A673 (cell line): ENCODE data around the gene TBPL1. TPM values are rescaled to one million over a fixed set of nuclear protein-coding genes. Genes with fewer than 3 reads are reported as not detected.

ENCODE experiments used
- BruUV-seq: library from RNA; stranded (reverse); fragments of 400-500 nt; replicated peaks from 2 replicates; lab custom pipeline; 2021; lab: Mats Ljungman, UMichigan
- CTCF ChIA-PET: fragments of 300-600 bp; sonication (Branson Sonifier 250); formaldehyde crosslinking; loops from one replicate; lab custom pipeline; 2022; ENCODE audit warnings: antibody characterized with exemption; lab: Charles Lee
- POLR2A ChIA-PET: fragments of 300-600 bp; sonication (Branson Sonifier 250); formaldehyde crosslinking; loops from one replicate; lab custom pipeline; 2022; ENCODE audit warnings: antibody characterized with exemption; ENCODE audit not compliant: low non-redundant PET; lab: Charles Lee
- DNase-seq: peaks from one replicate; pipeline ENCODE4 v3.0.0-alpha.2; 2015; ENCODE audit warnings: low spot score
- H3K27ac ChIP-seq: fragments of 200-600 bp; sonication (generic); 2 replicates; pipeline ENCODE4 v1.5.1; 2016; ENCODE audit warnings: mixed run types, low read depth, mild to moderate bottlenecking, mixed read lengths, antibody characterized with exemption, low read length; ENCODE audit not compliant: poor library complexity, severe bottlenecking
- H3K27me3 ChIP-seq: fragments of 200-600 bp; sonication (generic); replicated peaks from 2 replicates; pipeline ENCODE4 v1.6.1; 2017; ENCODE audit warnings: mixed run types, low read depth, mild to moderate bottlenecking, mixed read lengths, antibody characterized with exemption, low read length; ENCODE audit not compliant: insufficient read depth, poor library complexity
- H3K36me3 ChIP-seq: fragments of 200-600 bp; sonication (generic); 2 replicates; pipeline ENCODE4 v1.6.1; 2016; ENCODE audit warnings: mixed run types, mild to moderate bottlenecking, mixed read lengths, antibody characterized with exemption, low read length; ENCODE audit not compliant: insufficient read depth, poor library complexity, severe bottlenecking
- H3K4me1 ChIP-seq: fragments of 200-600 bp; sonication (generic); 2 replicates; pipeline ENCODE4 v1.6.1; 2017; ENCODE audit warnings: mixed run types, mild to moderate bottlenecking, mixed read lengths, antibody characterized with exemption, low read length; ENCODE audit not compliant: insufficient read depth, poor library complexity, severe bottlenecking
- H3K4me3 ChIP-seq: fragments of 200-600 bp; sonication (generic); 2 replicates; pipeline ENCODE4 v1.5.1; 2016; ENCODE audit warnings: low read depth, mixed run types, mild to moderate bottlenecking, mixed read lengths, low read length; ENCODE audit not compliant: poor library complexity, severe bottlenecking
- H3K9me3 ChIP-seq: fragments of 200-600 bp; sonication (generic); 2 replicates; pipeline ENCODE4 v1.6.1; 2016; ENCODE audit warnings: mixed run types, low read depth, mild to moderate bottlenecking, mixed read lengths, antibody characterized with exemption, low read length; ENCODE audit not compliant: poor library complexity, severe bottlenecking
- EZH2 ChIP-seq: fragments of 200-600 bp; sonication (generic); IDR thresholded peaks from 2 replicates; pipeline ENCODE4 v1.6.1; 2017; ENCODE audit warnings: borderline replicate concordance, low read depth, mild to moderate bottlenecking, mixed read lengths, antibody characterized with exemption, low read length; ENCODE audit not compliant: poor library complexity, severe bottlenecking
- intact Hi-C: fragments of 100-400 bp; cut with micrococcal nuclease; formaldehyde crosslinking; loops from one replicate; pipeline ENCODE4 v1.10.0; 2022; ENCODE audit not compliant: unreplicated experiment
- total RNA-seq: library from RNA; stranded (reverse); gene quantifications from 2 replicates; pipeline ENCODE4 v1.2.3, GENCODE V29; 2021
- TF ChIP-seq, protein P1 (sequence below): fragments of 300-800, 200-600 bp; sonication (generic); conservative IDR thresholded peaks from 2 replicates; pipeline ENCODE4 v1.5.1; 2017; ENCODE audit warnings: low read depth, mild to moderate bottlenecking, antibody characterized with exemption, low read length, moderate library complexity, mixed read lengths

The TBPL1 gene
- total RNA-seq, 1 experiment from 2014 or later, result 46.3 TPM

- no peaks in the 10 kb centered on the region for H3K4me1 ChIP-seq
- no TSS peak for BruUV-seq
- no peaks in the 10 kb centered on the region for H3K9me3 ChIP-seq
- H3K27me3 ChIP-seq, result no peaks in the 10 kb centered on the region
- H3K4me3 ChIP-seq, result no peak overlapping the region
- no peaks in the 10 kb centered on the region for H3K36me3 ChIP-seq
- CTCF ChIA-PET, result no interaction called here
- no peak overlapping the region for H3K27ac ChIP-seq
- TF ChIP-seq, protein P1, sequence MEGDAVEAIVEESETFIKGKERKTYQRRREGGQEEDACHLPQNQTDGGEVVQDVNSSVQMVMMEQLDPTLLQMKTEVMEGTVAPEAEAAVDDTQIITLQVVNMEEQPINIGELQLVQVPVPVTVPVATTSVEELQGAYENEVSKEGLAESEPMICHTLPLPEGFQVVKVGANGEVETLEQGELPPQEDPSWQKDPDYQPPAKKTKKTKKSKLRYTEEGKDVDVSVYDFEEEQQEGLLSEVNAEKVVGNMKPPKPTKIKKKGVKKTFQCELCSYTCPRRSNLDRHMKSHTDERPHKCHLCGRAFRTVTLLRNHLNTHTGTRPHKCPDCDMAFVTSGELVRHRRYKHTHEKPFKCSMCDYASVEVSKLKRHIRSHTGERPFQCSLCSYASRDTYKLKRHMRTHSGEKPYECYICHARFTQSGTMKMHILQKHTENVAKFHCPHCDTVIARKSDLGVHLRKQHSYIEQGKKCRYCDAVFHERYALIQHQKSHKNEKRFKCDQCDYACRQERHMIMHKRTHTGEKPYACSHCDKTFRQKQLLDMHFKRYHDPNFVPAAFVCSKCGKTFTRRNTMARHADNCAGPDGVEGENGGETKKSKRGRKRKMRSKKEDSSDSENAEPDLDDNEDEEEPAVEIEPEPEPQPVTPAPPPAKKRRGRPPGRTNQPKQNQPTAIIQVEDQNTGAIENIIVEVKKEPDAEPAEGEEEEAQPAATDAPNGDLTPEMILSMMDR, result no peak
- no peak for TF ChIP-seq EZH2
- intact Hi-C loops, result no loop called here
- no peak for DNase-seq
- POLR2A ChIA-PET, result no interaction called here
These were observed 67.0 kb downstream of the TBPL1 start for GRCh38 chr6:134020071-134020470.

DNA sequence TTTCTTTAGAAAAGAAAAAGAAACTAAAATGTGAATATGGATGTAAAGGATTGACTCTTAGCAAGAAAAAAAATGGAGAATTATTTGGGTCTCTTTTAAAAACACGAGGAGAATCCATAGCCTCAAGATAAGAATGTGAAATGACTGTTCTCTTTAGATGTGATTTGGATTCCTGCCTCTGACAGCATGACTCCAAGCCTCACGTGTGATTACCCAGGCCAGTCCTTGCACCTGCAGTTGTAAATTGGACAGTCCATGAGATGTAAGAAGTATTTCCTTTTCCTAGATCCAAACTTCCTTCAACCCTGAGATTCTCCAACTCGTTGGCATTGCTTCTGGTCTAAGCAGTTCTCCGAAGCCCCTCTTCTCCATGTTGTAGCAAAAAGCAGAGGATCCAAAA lies 67.5 kb downstream of the TBPL1 start:
- no peaks in the 10 kb centered on the region for H3K9me3 ChIP-seq
- no peak overlapping the region for H3K27ac ChIP-seq
- H3K4me1 ChIP-seq, result no peaks in the 10 kb centered on the region
- H3K36me3 ChIP-seq, result no peaks in the 10 kb centered on the region
- ChIA-PET POLR2A (no interaction called here), CTCF (no interaction called here)
- BruUV-seq, result no TSS peak
- intact Hi-C loops, result no loop called here
- no peak for TF ChIP-seq EZH2
- no peaks in the 10 kb centered on the region for H3K27me3 ChIP-seq
- no peak for DNase-seq
- H3K4me3 ChIP-seq, result no peak overlapping the region

GRCh38 chr6:134020968-134021367 lies 67.9 kb downstream of the TBPL1 start:
- ChIA-PET CTCF (no interaction called here), POLR2A (no interaction called here)
- intact Hi-C loops, result no loop called here
- no peaks in the 10 kb centered on the region for H3K4me1 ChIP-seq
- BruUV-seq, result no TSS peak
- no peak overlapping the region for H3K4me3 ChIP-seq
- no peaks in the 10 kb centered on the region for H3K27me3 ChIP-seq
- H3K9me3 ChIP-seq, result no peaks in the 10 kb centered on the region
- no peak overlapping the region for H3K27ac ChIP-seq
- no peak for DNase-seq
- H3K36me3 ChIP-seq, result no peaks in the 10 kb centered on the region
- TF ChIP-seq, protein P1, result no peak
- TF ChIP-seq EZH2, result no peak

- intact Hi-C loops, result no loop called here
These were observed 68.5 kb downstream of the TBPL1 start for GRCh38 chr6:134021396-134022122.

More at GRCh38 chr6:134021396-134022122, 68.5 kb downstream of the TBPL1 start:
- Histone ChIP-seq H3K4me3 (no peak overlapping the region), H3K27ac (no peak overlapping the region), H3K4me1 (no peaks in the 10 kb centered on the region), H3K36me3 (no peaks in the 10 kb centered on the region), H3K27me3 (no peaks in the 10 kb centered on the region), H3K9me3 (no peaks in the 10 kb centered on the region)
- TF ChIP-seq EZH2, result no peak
- TF ChIP-seq, protein P1, result no peak
- DNase-seq, result no peak
- CTCF ChIA-PET, result no interaction called here
- POLR2A ChIA-PET, result no interaction called here
- BruUV-seq, result no TSS peak
